Caco-2 (cell line): ENCODE measurements around the gene SLC39A5. TPM values are rescaled to one million over a fixed set of nuclear protein-coding genes. Genes with fewer than 3 reads are reported as not detected.

Source experiments
- BruUV-seq: library from RNA; stranded (reverse); fragments of 400-500 nt; replicated peaks from 2 replicates; lab custom pipeline; 2021; lab: Mats Ljungman, UMichigan
- CTCF ChIA-PET: fragments of 300-600 bp; sonication (Branson Sonifier 250); formaldehyde crosslinking; loops from one replicate; lab custom pipeline; 2022; ENCODE audit warnings: antibody characterized with exemption; lab: Charles Lee
- POLR2A ChIA-PET: fragments of 300-600 bp; sonication (Branson Sonifier 250); formaldehyde crosslinking; loops from one replicate; lab custom pipeline; 2022; ENCODE audit warnings: antibody characterized with exemption; lab: Charles Lee
- DNase-seq, 2 experiments: peaks; one replicate each; pipeline versions ENCODE4 v3.0.0 to v3.0.0-alpha.2; 2020 to 2022
- H3K27me3 ChIP-seq: replicated peaks from 2 replicates; pipeline ENCODE4 v1.6.0; 2011; ENCODE audit warnings: low read length; ENCODE audit not compliant: control insufficient read depth, insufficient read depth
- H3K36me3 ChIP-seq: 2 replicates; pipeline ENCODE4 v1.5.1; 2011; ENCODE audit warnings: low read length; ENCODE audit not compliant: control insufficient read depth, insufficient read depth
- H3K4me1 ChIP-seq: fragments of 250-450 bp; sonication (Bioruptor Pico); 2 replicates; pipeline ENCODE4 v1.5.1; 2020; ENCODE audit warnings: mild to moderate bottlenecking
- H3K4me3 ChIP-seq: 2 replicates; pipeline ENCODE4 v1.5.1; 2011; ENCODE audit warnings: low read depth, mild to moderate bottlenecking, control low read depth, low read length
- H3K9me3 ChIP-seq: fragments of 250-450 bp; sonication (Bioruptor Pico); 2 replicates; pipeline ENCODE4 v1.5.1; 2020; ENCODE audit warnings: mild to moderate bottlenecking, moderate library complexity
- H3K27ac Mint-ChIP-seq: one replicate; pipeline ENCODE4 v1.8.0; 2022; ENCODE audit warnings: mixed read lengths; ENCODE audit not compliant: unreplicated experiment
- H3K27me3 Mint-ChIP-seq: one replicate; pipeline ENCODE4 v1.8.0; 2022; ENCODE audit warnings: mixed read lengths; ENCODE audit not compliant: insufficient read depth, unreplicated experiment
- H3K36me3 Mint-ChIP-seq: one replicate; pipeline ENCODE4 v1.8.0; 2022; ENCODE audit warnings: mild to moderate bottlenecking, mixed read lengths; ENCODE audit not compliant: insufficient read depth, unreplicated experiment
- H3K4me1 Mint-ChIP-seq: one replicate; pipeline ENCODE4 v1.8.0; 2022; ENCODE audit warnings: low read depth, mixed read lengths; ENCODE audit not compliant: unreplicated experiment
- H3K4me3 Mint-ChIP-seq: one replicate; pipeline ENCODE4 v1.8.0; 2022; ENCODE audit warnings: mild to moderate bottlenecking, moderate library complexity, mixed read lengths; ENCODE audit not compliant: unreplicated experiment
- H3K9me3 Mint-ChIP-seq: one replicate; pipeline ENCODE4 v1.8.0; 2022; ENCODE audit warnings: mixed read lengths; ENCODE audit not compliant: unreplicated experiment
- CTCF ChIP-seq, 2 experiments: fragments of 200-600 bp in 1 of 2; IDR thresholded peaks; 1 replicate in 1 of 2; 2 replicates in 1 of 2; pipeline versions ENCODE4 v1.5.1 to v1.8.0; 2011 to 2022; ENCODE audit warnings: antibody characterized with exemption in 1 of 2, control low read depth in 1 of 2, inconsistent platforms in 1 of 2, low read depth in 1 of 2, low read length in 1 of 2, mild to moderate bottlenecking in 1 of 2, moderate library complexity in 1 of 2; ENCODE audit not compliant: insufficient read depth in 1 of 2, severe bottlenecking in 1 of 2, unreplicated experiment in 1 of 2
- intact Hi-C: fragments of 100-400 bp; cut with micrococcal nuclease; formaldehyde crosslinking; loops from one replicate; pipeline ENCODE4 v1.10.0; 2022; ENCODE audit not compliant: unreplicated experiment
- total RNA-seq: library from RNA; stranded (reverse); gene quantifications from 2 replicates; pipeline ENCODE4 v1.2.3, GENCODE V29; 2022

The SLC39A5 gene
- total RNA-seq, 1 experiment from 2014 or later: 110 TPM

- Histone ChIP-seq H3K27me3 (no peaks in the 10 kb centered on the region), H3K4me3 (no peak overlapping the region), H3K36me3 (peaks cover 1% of the 10 kb centered on the region; the same call in 1 of the 2 replicates), H3K4me1 (no peaks in the 10 kb centered on the region; the same call in 1 of the 2 replicates), H3K9me3 (no peaks in the 10 kb centered on the region)
- Mint-ChIP-seq H3K4me1 (peaks cover 13% of the 10 kb centered on the region), H3K9me3 (no peaks in the 10 kb centered on the region), H3K36me3 (peaks cover 51% of the 10 kb centered on the region), H3K4me3 (no peak overlapping the region), H3K27ac (no peak overlapping the region), H3K27me3 (no peaks in the 10 kb centered on the region)
- no peak for DNase-seq
- BruUV-seq: no TSS peak
- ChIA-PET CTCF (interaction anchor here (1.2 to 4.6 kb wide), 4 partner anchors 13 to 28 kb away, joined by 3 to 61 read pairs (median 5); partner anchors contain the start of genes NABP2, RNF41 and SMARCC2), POLR2A (interaction anchor here (0.7 to 1.0 kb wide), 2 partner anchors 97 to 98 kb away, joined by 3 read pairs; no protein-coding TSS in a partner anchor)
- TF ChIP-seq CTCF (IDR thresholded peaks at IDR 0.05; ENCODE audit: insufficient read depth in 1 of 2, low read depth in 1 of 2, low read length in 1 of 2, severe bottlenecking in 1 of 2, unreplicated experiment in 1 of 2): no peak
- intact Hi-C loops: no loop called here
Observed at GRCh38 chr12:56202838-56203237, 27.0 kb upstream of the SLC39A5 start.

DNA sequence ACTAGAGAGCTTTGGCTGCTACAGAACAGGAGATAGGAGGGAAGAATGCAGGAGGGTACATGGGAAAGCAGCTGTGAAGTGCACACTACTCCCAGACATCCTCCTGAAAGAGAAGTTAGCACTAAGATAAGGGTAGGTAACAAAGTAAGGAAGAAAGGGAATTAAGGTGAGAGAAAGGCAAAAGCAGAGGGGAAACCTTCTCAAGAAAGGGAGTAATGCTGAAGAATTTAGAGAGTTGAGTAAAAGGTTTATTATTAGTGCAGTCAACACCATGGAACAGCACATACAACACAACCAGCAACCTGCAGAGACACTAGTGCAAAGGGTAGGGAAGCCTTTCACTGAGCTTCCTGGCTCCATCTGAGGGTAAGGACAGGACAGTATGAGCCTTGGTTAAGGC is 25.6 kb upstream of the SLC39A5 start:
- Histone ChIP-seq H3K4me3 (no peak overlapping the region), H3K27me3 (no peaks in the 10 kb centered on the region), H3K9me3 (no peaks in the 10 kb centered on the region), H3K4me1 (no peaks in the 10 kb centered on the region), H3K36me3 (peaks cover 2% of the 10 kb centered on the region; the same call in 1 of the 2 replicates)
- intact Hi-C loops: no loop called here
- no peak for TF ChIP-seq CTCF (IDR thresholded peaks at IDR 0.05; ENCODE audit: insufficient read depth in 1 of 2, low read depth in 1 of 2, low read length in 1 of 2, severe bottlenecking in 1 of 2, unreplicated experiment in 1 of 2)
- H3K27ac Mint-ChIP-seq: no peak overlapping the region
- ChIA-PET POLR2A (interaction anchor here (0.6 kb wide), 1 partner anchor 22 kb away, joined by 5 read pairs; no protein-coding TSS in a partner anchor), CTCF (interaction anchor here (4.6 kb wide), 1 partner anchor 18 kb away, joined by 61 read pairs; the partner anchor contains the start of genes NABP2 and RNF41)
- peaks cover under 1% of the 10 kb centered on the region for H3K4me1 Mint-ChIP-seq
- no peak overlapping the region for H3K4me3 Mint-ChIP-seq
- no TSS peak for BruUV-seq
- peaks cover 48% of the 10 kb centered on the region for H3K36me3 Mint-ChIP-seq
- H3K9me3 Mint-ChIP-seq: no peaks in the 10 kb centered on the region
- no peak for DNase-seq
- H3K27me3 Mint-ChIP-seq: no peaks in the 10 kb centered on the region

DNA sequence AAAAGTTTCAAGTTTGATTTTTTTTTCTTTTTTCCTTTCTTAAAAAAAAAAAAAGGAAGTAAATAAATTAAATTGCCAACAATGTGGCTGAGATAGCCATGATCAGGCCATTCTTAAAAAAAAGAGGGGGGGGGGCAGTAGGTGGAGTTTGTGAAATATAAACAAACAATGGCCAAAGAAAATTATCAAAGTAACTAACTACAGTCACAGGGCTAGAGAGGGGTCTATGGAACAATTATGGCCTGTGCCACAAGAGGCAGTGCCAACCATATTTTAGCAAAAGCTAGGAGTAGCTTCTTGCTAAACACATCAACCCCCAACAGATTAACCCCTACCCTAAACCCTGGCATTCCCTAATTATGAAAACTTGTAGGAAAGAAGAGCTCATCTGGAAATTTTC is 24.4 kb upstream of the SLC39A5 start:
- no peaks in the 10 kb centered on the region for H3K9me3 ChIP-seq

More for the DNA sequence above, 24.4 kb upstream of the SLC39A5 start:
- Histone ChIP-seq H3K4me3 (no peak overlapping the region), H3K4me1 (no peaks in the 10 kb centered on the region), H3K27me3 (no peaks in the 10 kb centered on the region), H3K36me3 (peaks cover 2% of the 10 kb centered on the region; the same call in 1 of the 2 replicates)
- no peak overlapping the region for H3K27ac Mint-ChIP-seq
- ChIA-PET POLR2A (interaction anchor here (0.6 to 2.2 kb wide), 3 partner anchors 15 to 16 kb away, joined by 5 to 19 read pairs (median 8); partner anchors contain the start of genes RNF41 and SMARCC2), CTCF (interaction anchor here (1.4 to 4.6 kb wide), 6 partner anchors 16 to 86 kb away, joined by 3 to 61 read pairs (median 8); partner anchors contain the start of genes COQ10A, NABP2, RNF41 and SMARCC2)
- TF ChIP-seq CTCF (IDR thresholded peaks at IDR 0.05; ENCODE audit: insufficient read depth in 1 of 2, low read depth in 1 of 2, low read length in 1 of 2, severe bottlenecking in 1 of 2, unreplicated experiment in 1 of 2): no peak
- no peaks in the 10 kb centered on the region for H3K27me3 Mint-ChIP-seq
- no peaks in the 10 kb centered on the region for H3K4me1 Mint-ChIP-seq
- peaks cover 59% of the 10 kb centered on the region for H3K36me3 Mint-ChIP-seq
- no peaks in the 10 kb centered on the region for H3K9me3 Mint-ChIP-seq
- no TSS peak for BruUV-seq
- intact Hi-C loops: no loop called here
- DNase-seq: no peak
- no peak overlapping the region for H3K4me3 Mint-ChIP-seq
